OCI-LY1 (cell line): ENCODE measurements around the gene DPH2.

Source experiments
- H2AFZ ChIP-seq: fragments of 200-600 bp; sonication (generic), shearing (Covaris generic); 2 replicates; pipeline ENCODE4 v1.6.0; 2014; ENCODE audit warnings: antibody characterized with exemption, mild to moderate bottlenecking, low read length
- H3F3A ChIP-seq: fragments of 200-600 bp; sonication (generic), shearing (Covaris generic); 2 replicates; pipeline ENCODE4 v1.6.0; 2014; ENCODE audit warnings: mild to moderate bottlenecking, antibody characterized with exemption, low read length, moderate library complexity; ENCODE audit not compliant: insufficient read depth
- H3K27ac ChIP-seq: fragments of 200-600 bp; sonication (generic); 2 replicates; pipeline ENCODE4 v1.5.1; 2014; ENCODE audit warnings: low read length, mixed run types, mild to moderate bottlenecking, low read depth; ENCODE audit not compliant: poor library complexity, severe bottlenecking
- H3K27me3 ChIP-seq: fragments of 200-600 bp; sonication (generic); 2 replicates; pipeline ENCODE4 v1.6.0; 2014; ENCODE audit warnings: antibody characterized with exemption, mild to moderate bottlenecking, low read length, moderate library complexity; ENCODE audit not compliant: insufficient read depth
- H3K36me3 ChIP-seq: fragments of 200-600 bp; sonication (generic); 2 replicates; pipeline ENCODE4 v1.6.1; 2014; ENCODE audit warnings: mild to moderate bottlenecking, antibody characterized with exemption, low read length, moderate library complexity, mixed read lengths; ENCODE audit not compliant: insufficient read depth
- H3K4me1 ChIP-seq: fragments of 200-600 bp; sonication (generic); 2 replicates; pipeline ENCODE4 v1.5.1; 2014; ENCODE audit warnings: mild to moderate bottlenecking, low read length, moderate library complexity; ENCODE audit not compliant: insufficient read depth, severe bottlenecking
- H3K4me2 ChIP-seq: fragments of 200-600 bp; sonication (generic), shearing (Covaris generic); 2 replicates; pipeline ENCODE4 v1.6.1; 2014; ENCODE audit warnings: low read length
- H3K4me3 ChIP-seq: fragments of 200-600 bp; sonication (generic); 2 replicates; pipeline ENCODE4 v1.5.1; 2014; ENCODE audit warnings: low read length, low read depth, mild to moderate bottlenecking, mixed read lengths; ENCODE audit not compliant: poor library complexity, severe bottlenecking
- H3K79me2 ChIP-seq: fragments of 200-600 bp; shearing (Covaris generic); 2 replicates; pipeline ENCODE4 v1.6.1; 2016; ENCODE audit warnings: mixed run types, low read length, mixed read lengths; ENCODE audit not compliant: insufficient read depth
- H3K9ac ChIP-seq: fragments of 200-600 bp; sonication (generic), shearing (Covaris generic); 2 replicates; pipeline ENCODE4 v1.6.1; 2014; ENCODE audit warnings: mild to moderate bottlenecking, low read length, mixed read lengths
- H3K9me2 ChIP-seq: fragments of 200-600 bp; sonication (generic), shearing (Covaris generic); 2 replicates; pipeline ENCODE4 v1.6.1; 2014; ENCODE audit warnings: low read depth, mild to moderate bottlenecking, low read length, mixed read lengths
- H3K9me3 ChIP-seq: fragments of 200-600 bp; shearing (Covaris generic); 2 replicates; pipeline ENCODE4 v1.6.1; 2014; ENCODE audit warnings: low read length, mixed read lengths
- H4K20me1 ChIP-seq: fragments of 200-600 bp; sonication (generic), shearing (Covaris generic); 2 replicates; pipeline ENCODE4 v1.6.0; 2016; ENCODE audit warnings: mild to moderate bottlenecking, low read length; ENCODE audit not compliant: insufficient read depth
- CTCF ChIP-seq: fragments of 200-600 bp; sonication (generic), shearing (Covaris generic); IDR thresholded peaks from 2 replicates; pipeline ENCODE4 v1.5.1; 2017; ENCODE audit warnings: mild to moderate bottlenecking, antibody characterized with exemption, low read length, moderate library complexity, mixed read lengths
- EZH2 ChIP-seq: fragments of 200-600 bp; sonication (generic), shearing (Covaris generic); IDR thresholded peaks from 2 replicates; pipeline ENCODE4 v1.8.0; 2017; ENCODE audit warnings: borderline replicate concordance, mixed run types, mild to moderate bottlenecking, antibody characterized with exemption, low read length, moderate library complexity, mixed read lengths

DPH2 gene

DNA sequence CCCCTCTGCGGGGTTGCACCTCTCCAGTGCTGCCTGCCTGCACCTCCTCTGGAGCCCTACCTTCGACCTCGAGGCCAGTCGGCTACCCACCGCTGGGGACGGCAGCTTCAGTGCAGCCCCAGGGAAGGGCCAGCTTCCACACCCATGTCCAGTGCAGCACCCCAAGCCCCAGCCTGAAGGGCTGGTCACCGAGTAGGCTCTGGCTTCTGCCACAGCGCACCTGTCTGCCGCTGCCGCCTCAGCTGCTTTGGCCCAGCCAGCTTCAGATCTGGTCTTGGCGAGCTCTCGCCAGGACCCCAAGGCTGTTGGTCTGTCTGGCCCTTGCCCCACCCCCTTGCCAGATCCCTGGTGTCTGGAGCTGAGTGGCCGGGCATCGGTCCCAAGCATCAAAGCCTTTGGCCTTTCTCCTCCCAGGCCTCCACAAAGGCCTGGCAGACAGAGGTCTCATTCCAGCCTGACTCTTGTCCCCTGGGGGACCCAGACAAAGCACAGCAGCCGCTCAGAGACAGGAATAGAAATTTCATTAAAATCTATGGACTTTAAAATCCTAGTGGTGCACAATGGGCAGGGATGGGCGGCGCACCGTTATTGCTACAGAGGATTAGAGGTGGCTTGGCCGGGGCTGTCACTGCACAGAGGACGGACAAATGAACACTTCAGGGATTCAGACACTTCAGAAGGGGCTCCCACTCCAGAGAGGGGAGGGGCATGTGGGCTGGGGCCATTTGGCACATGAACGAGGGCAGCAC, 26.3 kb downstream of the DPH2 start:
- H3K79me2 ChIP-seq = no peaks in the 10 kb centered on the region
- no peak overlapping the region for H3K9ac ChIP-seq
- H2AFZ ChIP-seq = no peak overlapping the region
- no peak overlapping the region for H3K4me3 ChIP-seq
- no peaks in the 10 kb centered on the region for H4K20me1 ChIP-seq
- H3K36me3 ChIP-seq = no peaks in the 10 kb centered on the region
- TF ChIP-seq EZH2 = no peak
- TF ChIP-seq CTCF = no peak
- no peaks in the 10 kb centered on the region for H3K9me3 ChIP-seq
- no peak overlapping the region for H3K27ac ChIP-seq
- no peaks in the 10 kb centered on the region; the same call in 1 of the 2 replicates for H3K27me3 ChIP-seq
- H3K9me2 ChIP-seq = no peaks in the 10 kb centered on the region
- H3K4me1 ChIP-seq = peaks cover 9% of the 10 kb centered on the region
- no peaks in the 10 kb centered on the region for H3F3A ChIP-seq
- H3K4me2 ChIP-seq = no peak overlapping the region

DNA sequence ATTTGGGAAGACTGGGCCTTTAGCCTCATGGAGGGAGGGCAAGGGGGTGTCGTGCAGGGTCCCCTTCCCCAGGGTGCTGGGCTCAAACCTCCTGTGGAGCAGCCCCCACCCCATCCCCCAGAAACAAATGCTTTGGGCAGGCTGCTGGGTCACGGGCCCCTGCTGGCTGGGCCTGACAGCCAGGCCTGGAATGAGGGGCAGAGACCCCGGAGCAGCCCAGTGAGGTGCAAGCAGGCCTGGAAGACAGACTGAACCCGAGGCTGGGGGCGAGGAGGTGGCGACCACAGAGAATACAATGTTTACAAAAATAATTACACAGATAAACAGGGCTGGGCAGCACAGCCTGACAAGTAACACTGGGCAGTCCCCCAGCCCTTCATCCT, 26.9 kb downstream of the DPH2 start:
- Histone ChIP-seq H3K27me3 (no peaks in the 10 kb centered on the region; the same call in 1 of the 2 replicates), H2AFZ (no peak overlapping the region), H3F3A (no peaks in the 10 kb centered on the region), H3K9ac (no peak overlapping the region), H3K9me2 (no peaks in the 10 kb centered on the region), H4K20me1 (no peaks in the 10 kb centered on the region), H3K4me1 (peaks cover 7% of the 10 kb centered on the region), H3K9me3 (no peaks in the 10 kb centered on the region), H3K27ac (no peak overlapping the region), H3K4me3 (no peak overlapping the region), H3K4me2 (no peak overlapping the region), H3K79me2 (no peaks in the 10 kb centered on the region), H3K36me3 (no peaks in the 10 kb centered on the region)
- TF ChIP-seq CTCF (no peak), EZH2 (no peak)

DNA sequence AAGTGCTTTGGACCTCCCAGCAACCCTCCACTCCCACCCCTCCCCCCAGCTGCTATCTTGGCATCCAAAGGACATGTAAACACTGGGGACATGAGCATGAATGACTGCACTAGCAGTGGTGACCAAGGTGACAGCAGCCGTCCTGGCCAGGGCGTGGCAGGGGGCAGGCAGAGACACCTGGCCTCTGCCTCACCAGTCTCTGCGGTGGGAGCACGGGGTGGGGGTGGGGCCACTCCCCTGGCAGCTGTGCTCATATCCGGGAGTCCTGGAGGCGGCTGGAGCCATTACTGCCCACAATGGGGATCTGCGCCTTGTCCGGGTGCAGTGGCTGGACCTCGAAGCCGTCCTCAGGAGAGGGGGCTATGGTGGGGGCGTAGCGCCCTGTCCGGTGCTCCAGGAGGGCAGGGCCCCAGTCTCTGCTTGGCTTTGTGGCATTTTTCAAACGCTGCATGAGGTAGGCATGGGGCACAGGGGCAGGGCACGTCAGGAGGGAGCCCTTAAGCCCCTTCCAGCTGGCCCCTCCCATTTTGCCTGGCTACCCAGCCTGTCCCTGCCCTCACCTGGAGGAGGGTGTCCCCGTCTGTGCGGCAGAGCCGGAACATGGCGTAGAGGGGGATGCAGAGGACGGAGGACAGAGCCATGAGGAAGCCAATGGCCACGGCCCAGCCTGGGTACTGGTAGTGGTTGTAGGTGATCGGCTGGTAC, 27.6 kb downstream of the DPH2 start:
- H3K4me2 ChIP-seq = no peak overlapping the region
- H3K79me2 ChIP-seq = no peaks in the 10 kb centered on the region
- H3K36me3 ChIP-seq = no peaks in the 10 kb centered on the region
- no peak overlapping the region for H3K4me3 ChIP-seq
- no peaks in the 10 kb centered on the region for H3F3A ChIP-seq
- peaks cover 1% of the 10 kb centered on the region for H3K4me1 ChIP-seq
- no peak overlapping the region for H2AFZ ChIP-seq
- no peak overlapping the region for H3K9ac ChIP-seq
- no peaks in the 10 kb centered on the region; the same call in 1 of the 2 replicates for H3K27me3 ChIP-seq
- TF ChIP-seq CTCF (no peak), EZH2 (no peak)
- H3K27ac ChIP-seq = no peak overlapping the region
- H4K20me1 ChIP-seq = no peaks in the 10 kb centered on the region
- no peaks in the 10 kb centered on the region for H3K9me2 ChIP-seq
- H3K9me3 ChIP-seq = no peaks in the 10 kb centered on the region
